Thyroid gland (tissue), 4 donors: Measurements from ENCODE around the gene PSMD11.

Experiments
- CTCF ChIP-seq, 6 experiments: fragments of 200-600 bp in 3 of 6; fragments of 450-650 bp in 3 of 6; sonication (generic) in 3 of 6; IDR thresholded peaks; one replicate each; pipeline ENCODE4 v1.5.1; 2016 to 2019; ENCODE audit warnings: antibody characterized with exemption in 6 of 6, mild to moderate bottlenecking in 2 of 6, inconsistent platforms in 1 of 6, moderate library complexity in 1 of 6
- POLR2A ChIP-seq, 2 donors: fragments of 450-650 bp; IDR thresholded peaks; one replicate each; pipeline ENCODE4 v1.6.1; 2017; ENCODE audit warnings: antibody characterized with exemption in 2 of 2, mild to moderate bottlenecking in 2 of 2, moderate library complexity in 1 of 2

- TF ChIP-seq CTCF (IDR thresholded peaks at IDR 0.05) (no peak), POLR2A (IDR thresholded peaks at IDR 0.05) (no peak)
Observed at GRCh38 chr17:32470405-32471167, 26.3 kb downstream of the PSMD11 start.
